Trophoblast cell (in vitro differentiated cells and primary cell): Measurements from ENCODE around the gene GGT6.
A peak's percentile ranks its signal among the peaks of the same experiment; 100 is the strongest.

Source experiments
- DNase-seq, 2 donors: peaks; one replicate each; pipeline ENCODE4 v3.0.0-alpha.2; 2016
- H2AFZ ChIP-seq: 2 replicates; pipeline ENCODE4 v1.6.1; 2013; ENCODE audit warnings: low read length, moderate library complexity, mild to moderate bottlenecking; ENCODE audit not compliant: insufficient read depth, poor library complexity
- H2AK5ac ChIP-seq: 2 replicates; pipeline ENCODE4 v1.6.1; 2013; ENCODE audit warnings: mild to moderate bottlenecking, low read length
- H2BK120ac ChIP-seq: 2 replicates; pipeline ENCODE4 v1.6.1; 2013; ENCODE audit warnings: low read length, mild to moderate bottlenecking, moderate library complexity; ENCODE audit not compliant: insufficient read depth, poor library complexity
- H2BK12ac ChIP-seq: 2 replicates; pipeline ENCODE4 v1.6.1; 2013; ENCODE audit warnings: mild to moderate bottlenecking, low read length, moderate library complexity
- H2BK5ac ChIP-seq: 2 replicates; pipeline ENCODE4 v1.6.1; 2013; ENCODE audit warnings: low read length, low read depth, moderate library complexity, mild to moderate bottlenecking; ENCODE audit not compliant: poor library complexity
- H3K14ac ChIP-seq: 2 replicates; pipeline ENCODE4 v1.6.1; 2013; ENCODE audit warnings: mild to moderate bottlenecking, low read length
- H3K18ac ChIP-seq: 2 replicates; pipeline ENCODE4 v1.6.1; 2013; ENCODE audit warnings: mild to moderate bottlenecking, low read length
- H3K23ac ChIP-seq: 2 replicates; pipeline ENCODE4 v1.6.1; 2013; ENCODE audit warnings: low read length
- H3K27ac ChIP-seq: 2 replicates; pipeline ENCODE4 v1.5.1; 2013; ENCODE audit warnings: low read depth, mild to moderate bottlenecking, inconsistent platforms, low read length, moderate library complexity
- H3K27me3 ChIP-seq: 2 replicates; pipeline ENCODE4 v1.6.1; 2013; ENCODE audit warnings: inconsistent platforms, mild to moderate bottlenecking, low read length, moderate library complexity; ENCODE audit not compliant: insufficient read depth
- H3K36me3 ChIP-seq, 2 experiments: 1 replicate in 1 of 2; 2 replicates in 1 of 2; pipeline ENCODE4 v1.6.1; 2013; ENCODE audit warnings: low read length in 2 of 2, mild to moderate bottlenecking in 2 of 2, moderate library complexity in 1 of 2; ENCODE audit not compliant: insufficient read depth in 2 of 2, control insufficient read depth in 1 of 2
- H3K4ac ChIP-seq: 2 replicates; pipeline ENCODE4 v1.6.1; 2013; ENCODE audit warnings: low read depth, mild to moderate bottlenecking, low read length, moderate library complexity
- H3K4me1 ChIP-seq, 2 experiments: 1 replicate in 1 of 2; 2 replicates in 1 of 2; pipeline ENCODE4 v1.6.1; 2013; ENCODE audit warnings: low read length in 2 of 2, mild to moderate bottlenecking in 2 of 2, moderate library complexity in 1 of 2; ENCODE audit not compliant: insufficient read depth in 2 of 2, control insufficient read depth in 1 of 2
- H3K4me2 ChIP-seq: 2 replicates; pipeline ENCODE4 v1.6.1; 2013; ENCODE audit warnings: inconsistent platforms, mild to moderate bottlenecking, low read length, moderate library complexity
- H3K4me3 ChIP-seq: 2 replicates; pipeline ENCODE4 v1.5.1; 2013; ENCODE audit warnings: mild to moderate bottlenecking, low read depth, low read length, inconsistent platforms
- H3K79me1 ChIP-seq: one replicate; pipeline ENCODE4 v1.6.1; 2013; ENCODE audit warnings: low read length
- H3K79me2 ChIP-seq: 2 replicates; pipeline ENCODE4 v1.6.1; 2013; ENCODE audit warnings: low read length, mild to moderate bottlenecking; ENCODE audit not compliant: control insufficient read depth, insufficient read depth, poor library complexity
- H3K9ac ChIP-seq: 2 replicates; pipeline ENCODE4 v1.6.1; 2013; ENCODE audit warnings: mild to moderate bottlenecking, low read length
- H3K9me3 ChIP-seq: 2 replicates; pipeline ENCODE4 v1.6.1; 2013; ENCODE audit warnings: low read depth, mild to moderate bottlenecking, control low read depth, inconsistent platforms, low read length; ENCODE audit not compliant: insufficient read depth
- H4K12ac ChIP-seq: 2 replicates; pipeline ENCODE4 v1.6.1; 2013; ENCODE audit warnings: low read depth, mild to moderate bottlenecking, low read length, moderate library complexity
- H4K8ac ChIP-seq: 2 replicates; pipeline ENCODE4 v1.6.1; 2013; ENCODE audit warnings: low read depth, mild to moderate bottlenecking, low read length, moderate library complexity
- H4K91ac ChIP-seq: one replicate; pipeline ENCODE4 v1.6.1; 2013; ENCODE audit warnings: low read depth, mild to moderate bottlenecking, low read length, moderate library complexity
- WGBS: extraction: QIAGEN DNeasy Blood & Tissue Kit; methylation state at CpG from one replicate; pipeline ENCODE4 v1.1.7; 2013; ENCODE audit warnings: missing lambda C conversion rate; ENCODE audit not compliant: insufficient read length, insufficient coverage; ENCODE audit errors: extremely low coverage; 5-methylcytosine and 5-hydroxymethylcytosine counted together

The GGT6 gene

DNA sequence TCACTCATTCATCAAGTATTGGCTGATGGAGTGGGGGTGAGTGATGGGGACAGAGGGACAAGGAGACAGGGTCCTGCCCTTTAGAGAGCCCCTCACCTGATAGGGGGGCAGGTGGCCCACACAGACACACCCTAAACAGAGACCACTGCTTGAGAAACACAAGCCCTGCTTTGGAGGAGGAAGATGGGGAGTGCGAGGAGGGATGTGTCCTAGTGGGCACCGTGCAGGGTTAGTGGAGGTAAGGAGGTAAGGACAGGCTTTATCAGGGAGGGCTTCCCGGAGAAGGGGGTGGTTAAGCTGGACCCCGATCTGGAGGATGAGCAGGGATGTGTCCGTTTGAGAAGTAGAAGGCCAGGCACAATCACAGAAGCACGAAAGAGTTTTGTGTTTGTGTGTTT is 15.8 kb upstream of the GGT6 start:
- Histone ChIP-seq H2AFZ (no peak overlapping the region), H2BK12ac (peak overlapping the region; percentile 19), H3K4ac (no peak overlapping the region), H3K27ac (no peak overlapping the region), H3K36me3 (no peaks in the 10 kb centered on the region), H3K27me3 (no peaks in the 10 kb centered on the region), H3K14ac (peak overlapping the region; percentile 3), H2BK5ac (no peak overlapping the region), H3K23ac (no peak overlapping the region), H4K8ac (no peak overlapping the region), H4K12ac (no peak overlapping the region), H3K79me2 (no peaks in the 10 kb centered on the region), H3K9me3 (peaks cover 5% of the 10 kb centered on the region), H3K4me1 (peaks cover 22 to 27% of the 10 kb centered on the region in 2 experiments), H3K9ac (no peak overlapping the region), H4K91ac (peak overlapping the region; percentile 38), H3K18ac (no peak overlapping the region), H2AK5ac (peak overlapping the region; percentile 36), H3K4me2 (no peak overlapping the region), H3K4me3 (no peak overlapping the region), H2BK120ac (no peak overlapping the region), H3K79me1 (peaks cover 13% of the 10 kb centered on the region)
- WGBS = no CpG with 5 or more reads among the region's 6 CpGs
- DNase-seq = no peak

DNA sequence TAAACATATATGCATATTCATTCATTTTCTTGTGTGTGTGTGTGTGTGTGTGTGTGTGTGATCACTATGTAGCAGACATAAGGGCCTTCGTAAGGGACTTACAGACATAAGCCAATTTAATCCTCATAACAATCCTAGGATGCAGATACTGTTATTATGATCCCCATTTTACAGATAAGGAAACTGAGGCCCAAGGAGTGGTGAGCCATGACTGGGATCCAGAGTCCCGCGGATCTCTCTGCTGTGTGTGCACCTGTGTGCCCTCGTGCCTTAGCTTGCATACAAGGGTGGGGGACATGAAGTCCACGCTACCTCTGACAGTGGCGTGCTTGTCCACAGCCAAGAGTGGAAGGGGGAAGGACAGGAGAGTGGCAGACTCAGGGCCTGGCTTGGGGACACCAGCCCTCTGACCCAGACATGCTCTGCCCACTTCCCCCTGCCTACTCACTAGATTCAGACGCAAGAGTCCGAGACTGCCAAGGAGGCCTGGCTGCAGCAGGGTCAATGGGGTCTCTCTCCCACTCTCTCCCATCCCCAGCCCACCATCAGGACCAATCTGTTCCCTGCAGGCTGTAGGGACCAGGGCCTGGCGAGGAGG is 14.2 kb upstream of the GGT6 start:
- Histone ChIP-seq H2AK5ac (peak overlapping the region; percentile 23), H3K79me1 (peaks cover 13% of the 10 kb centered on the region), H2BK12ac (no peak overlapping the region), H3K79me2 (no peaks in the 10 kb centered on the region), H3K23ac (peak overlapping the region; percentile 54), H4K8ac (no peak overlapping the region), H2BK120ac (no peak overlapping the region), H4K12ac (no peak overlapping the region), H3K14ac (peak overlapping the region; percentile 6), H2AFZ (no peak overlapping the region), H3K9ac (peak overlapping the region; percentile 23), H3K4me1 (peaks cover 17 to 21% of the 10 kb centered on the region in 2 experiments), H4K91ac (no peak overlapping the region), H3K18ac (no peak overlapping the region), H2BK5ac (no peak overlapping the region), H3K9me3 (peaks cover 5% of the 10 kb centered on the region), H3K4me3 (no peak overlapping the region), H3K36me3 (no peaks in the 10 kb centered on the region), H3K27ac (no peak overlapping the region), H3K4me2 (no peak overlapping the region), H3K4ac (no peak overlapping the region), H3K27me3 (no peaks in the 10 kb centered on the region)
- no peak for DNase-seq
- no CpG with 5 or more reads among the region's 9 CpGs for WGBS

DNA sequence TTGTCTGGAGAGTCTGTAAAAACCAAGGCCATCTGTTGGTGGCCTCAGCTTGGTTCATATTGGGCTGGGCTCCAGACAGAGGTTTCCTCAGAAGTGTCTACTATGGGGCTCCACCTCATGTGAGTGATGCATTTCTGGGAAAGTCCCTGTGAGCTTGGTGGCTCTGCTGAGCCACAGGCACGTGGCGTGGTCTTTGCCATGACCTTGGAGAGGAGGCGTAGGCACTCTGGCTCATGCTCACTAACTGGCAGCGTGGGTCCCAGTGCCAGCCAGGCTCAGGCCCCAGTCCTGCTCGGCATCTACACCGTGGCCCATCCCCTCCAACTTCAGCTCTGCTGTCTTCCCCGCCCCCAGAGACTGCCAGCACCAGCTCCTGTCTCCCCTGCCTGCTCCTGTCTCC is 13.3 kb upstream of the GGT6 start:
- H4K91ac ChIP-seq = no peak overlapping the region
- peaks cover 13% of the 10 kb centered on the region for H3K79me1 ChIP-seq
- H3K27ac ChIP-seq = no peak overlapping the region
- no peak overlapping the region for H3K4me3 ChIP-seq
- H4K8ac ChIP-seq = no peak overlapping the region
- H3K79me2 ChIP-seq = no peaks in the 10 kb centered on the region
- H2BK12ac ChIP-seq = peak overlapping the region; percentile 90
- H2BK5ac ChIP-seq = no peak overlapping the region
- no peaks in the 10 kb centered on the region for H3K27me3 ChIP-seq
- H3K18ac ChIP-seq = no peak overlapping the region
- peak; percentile 15 to 18 for DNase-seq
- H3K4ac ChIP-seq = no peak overlapping the region
- H2AK5ac ChIP-seq = no peak overlapping the region
- no peak overlapping the region for H3K23ac ChIP-seq
- no peak overlapping the region for H2AFZ ChIP-seq
- WGBS = no CpG with 5 or more reads among the region's 7 CpGs
- peaks cover 5% of the 10 kb centered on the region for H3K9me3 ChIP-seq
- H3K4me1 ChIP-seq = peaks cover 17 to 21% of the 10 kb centered on the region in 2 experiments
- H3K36me3 ChIP-seq = no peaks in the 10 kb centered on the region
- H3K9ac ChIP-seq = no peak overlapping the region
- no peak overlapping the region for H3K4me2 ChIP-seq
- no peak overlapping the region for H2BK120ac ChIP-seq
- H3K14ac ChIP-seq = no peak overlapping the region
- no peak overlapping the region for H4K12ac ChIP-seq

DNA sequence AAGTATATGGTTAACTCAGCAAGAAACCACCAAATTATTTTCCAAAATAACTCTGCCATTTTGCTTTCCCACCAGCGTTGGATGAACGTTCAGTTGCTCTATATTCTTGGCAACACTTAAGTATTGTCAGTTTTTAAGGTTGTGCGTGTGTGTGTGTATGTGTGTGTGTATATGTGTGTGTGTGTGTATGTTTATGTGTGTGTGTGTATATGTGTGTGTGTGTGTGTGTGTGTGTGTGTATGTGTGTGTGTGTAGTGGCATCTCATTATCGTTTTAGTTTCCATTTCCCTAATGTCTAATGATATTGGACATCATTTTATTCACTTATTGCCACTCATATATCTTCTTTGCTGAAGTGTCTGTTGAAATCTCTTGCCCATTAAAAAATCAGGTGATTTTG is 12.7 kb upstream of the GGT6 start:
- DNase-seq = no peak
- H3K14ac ChIP-seq = no peak overlapping the region
- H3K27ac ChIP-seq = no peak overlapping the region
- no peak overlapping the region for H2AFZ ChIP-seq
- peaks cover 17 to 21% of the 10 kb centered on the region in 2 experiments for H3K4me1 ChIP-seq
- no peaks in the 10 kb centered on the region for H3K36me3 ChIP-seq
- H2BK5ac ChIP-seq = no peak overlapping the region
- WGBS = no CpG with 5 or more reads among the region's 4 CpGs
- no peak overlapping the region for H3K4ac ChIP-seq
- H3K27me3 ChIP-seq = no peaks in the 10 kb centered on the region
- H3K4me3 ChIP-seq = no peak overlapping the region
- H4K8ac ChIP-seq = no peak overlapping the region
- peaks cover 13% of the 10 kb centered on the region for H3K79me1 ChIP-seq
- H4K12ac ChIP-seq = no peak overlapping the region
- no peak overlapping the region for H2BK120ac ChIP-seq
- H2AK5ac ChIP-seq = no peak overlapping the region
- no peak overlapping the region for H3K18ac ChIP-seq
- no peak overlapping the region for H4K91ac ChIP-seq
- no peak overlapping the region for H3K23ac ChIP-seq
- H3K9me3 ChIP-seq = peaks cover 5% of the 10 kb centered on the region
- H3K9ac ChIP-seq = no peak overlapping the region
- H2BK12ac ChIP-seq = no peak overlapping the region
- H3K4me2 ChIP-seq = no peak overlapping the region
- no peaks in the 10 kb centered on the region for H3K79me2 ChIP-seq
